Hepatocyte (in vitro differentiated cells): ENCODE results near the gene MEGF11. TPM values are rescaled to one million over a fixed set of nuclear protein-coding genes. Genes with fewer than 3 reads are reported as not detected.

Source experiments
- DNase-seq: peaks from one replicate; pipeline ENCODE4 v3.0.0-alpha.2; 2016; ENCODE audit warnings: low spot score
- H2AFZ ChIP-seq: fragments of 200-600 bp; sonication (generic); 2 replicates; pipeline ENCODE4 v1.6.0; 2016; ENCODE audit warnings: antibody characterized with exemption, mild to moderate bottlenecking
- H3K27ac ChIP-seq: fragments of 200-600 bp; sonication (generic); 2 replicates; pipeline ENCODE4 v1.5.1; 2016; ENCODE audit warnings: mild to moderate bottlenecking
- H3K27me3 ChIP-seq: fragments of 200-600 bp; sonication (generic); 2 replicates; pipeline ENCODE4 v1.6.1; 2016
- H3K36me3 ChIP-seq: fragments of 200-600 bp; sonication (generic); replicated peaks from 2 replicates; pipeline ENCODE4 v1.5.1; 2016; ENCODE audit warnings: low read depth; ENCODE audit not compliant: insufficient read depth
- H3K4me1 ChIP-seq: fragments of 200-600 bp; sonication (generic); 2 replicates; pipeline ENCODE4 v1.5.1; 2016; ENCODE audit warnings: mild to moderate bottlenecking, moderate library complexity; ENCODE audit not compliant: insufficient read depth
- H3K4me2 ChIP-seq: fragments of 200-600 bp; sonication (generic); 2 replicates; pipeline ENCODE4 v1.6.0; 2016
- H3K4me3 ChIP-seq: fragments of 200-600 bp; sonication (generic); 2 replicates; pipeline ENCODE4 v1.5.1; 2016; ENCODE audit warnings: mild to moderate bottlenecking
- H3K79me2 ChIP-seq: fragments of 200-600 bp; sonication (generic); 2 replicates; pipeline ENCODE4 v1.6.0; 2017; ENCODE audit warnings: mild to moderate bottlenecking
- H3K9me2 ChIP-seq: fragments of 200-600 bp; sonication (generic); replicated peaks from 2 replicates; pipeline ENCODE4 v1.6.0; 2017; ENCODE audit warnings: mild to moderate bottlenecking; ENCODE audit not compliant: insufficient read depth
- H3K9me3 ChIP-seq: fragments of 200-600 bp; sonication (generic); 2 replicates; pipeline ENCODE4 v1.5.1; 2016; ENCODE audit warnings: low read depth, mild to moderate bottlenecking
- H4K20me1 ChIP-seq: fragments of 200-600 bp; sonication (generic); 2 replicates; pipeline ENCODE4 v1.6.0; 2016; ENCODE audit warnings: mild to moderate bottlenecking; ENCODE audit not compliant: insufficient read depth, poor library complexity, severe bottlenecking
- CTCF ChIP-seq: fragments of 200-600 bp; sonication (generic); IDR thresholded peaks from 2 replicates; pipeline ENCODE4 v1.5.1; 2016; ENCODE audit warnings: antibody characterized with exemption, mild to moderate bottlenecking; ENCODE audit not compliant: poor library complexity
- EZH2 ChIP-seq: fragments of 200-600 bp; sonication (generic); IDR thresholded peaks from 2 replicates; pipeline ENCODE4 v1.6.1; 2016; ENCODE audit warnings: antibody characterized with exemption, mild to moderate bottlenecking, borderline replicate concordance
- EZH2phosphoT487 ChIP-seq: fragments of 200-600 bp; sonication (generic); IDR thresholded peaks from one replicate; pipeline ENCODE4 v1.6.1; 2018; ENCODE audit warnings: antibody characterized with exemption, mild to moderate bottlenecking, low read depth, moderate library complexity; ENCODE audit not compliant: unreplicated experiment, severe bottlenecking
- WGBS: methylation state at CpG from one replicate; pipeline ENCODE4 v1.1.6; 2016; ENCODE audit warnings: low lambda C conversion rate; ENCODE audit errors: missing lambda C conversion rate; 5-methylcytosine and 5-hydroxymethylcytosine counted together
- polyA plus RNA-seq: library from polyadenylated mRNA; unstranded; fragments of >200 nt; fragmentation: Nextera tagmentation; extraction: Ambion mirVana; gene quantifications from 2 replicates; pipeline ENCODE4 v1.2.1, GENCODE V29; 2016
- total RNA-seq: library from RNA; depleted of rRNA; stranded (reverse); fragments of >200 nt; gene quantifications from 2 replicates; pipeline ENCODE4 v1.2.3, GENCODE V29; 2014

Gene MEGF11
- total and polyA plus RNA-seq, 2 experiments from 2014 or later, result 0.07 to 0.25 TPM

DNA sequence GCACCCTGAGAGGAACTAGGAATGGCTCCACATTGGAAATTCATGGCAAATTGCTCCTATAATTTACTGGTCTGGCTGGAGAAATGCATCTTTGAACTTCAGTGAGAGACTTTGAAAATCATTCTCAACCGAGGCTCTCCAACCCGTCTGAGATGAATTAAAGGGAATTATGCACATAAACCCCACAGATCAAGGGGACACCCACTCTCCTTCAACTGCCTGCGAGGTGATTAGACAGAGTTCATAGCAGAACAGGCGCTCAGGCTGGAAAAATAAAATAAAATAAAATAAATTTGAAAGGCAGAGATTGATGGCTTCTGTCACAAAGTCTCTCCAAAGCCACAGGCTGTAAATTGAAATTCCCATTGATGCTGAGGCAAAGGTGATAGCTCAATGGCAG lies 37.7 kb downstream of the MEGF11 start:
- Histone ChIP-seq H4K20me1 (no peaks in the 10 kb centered on the region), H3K4me3 (no peak overlapping the region), H3K27ac (no peak overlapping the region), H3K9me3 (no peaks in the 10 kb centered on the region), H3K79me2 (no peaks in the 10 kb centered on the region), H2AFZ (no peak overlapping the region), H3K36me3 (no peaks in the 10 kb centered on the region), H3K4me2 (no peak overlapping the region), H3K9me2 (no peaks in the 10 kb centered on the region), H3K4me1 (no peaks in the 10 kb centered on the region), H3K27me3 (peaks cover 3% of the 10 kb centered on the region)
- TF ChIP-seq EZH2phosphoT487, result no peak
- TF ChIP-seq EZH2, result no peak
- no peak for TF ChIP-seq CTCF
- no peak for DNase-seq
- 90% methylated on average over 4 of the region's 4 CpGs for WGBS

DNA sequence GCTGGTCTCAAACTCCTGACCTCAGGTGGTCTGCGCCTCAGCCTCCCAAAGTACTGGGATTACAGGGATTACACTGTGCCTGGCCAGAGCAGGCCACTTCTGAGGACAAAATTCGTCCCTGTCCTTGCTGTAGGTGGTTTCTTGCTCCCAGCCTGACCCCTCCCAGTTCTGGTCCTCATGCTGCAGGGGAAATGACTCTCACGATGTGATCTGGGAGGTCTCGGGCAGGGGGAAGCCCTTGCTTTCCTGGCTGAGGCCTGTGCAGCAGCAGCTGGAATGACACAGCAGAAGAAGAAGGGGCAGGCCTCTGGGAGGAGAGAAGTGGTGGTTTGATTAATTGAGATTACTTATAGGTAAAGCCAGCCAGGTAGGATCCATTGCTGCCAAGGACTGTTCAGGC lies 39.3 kb downstream of the MEGF11 start:
- H3K9me3 ChIP-seq, result no peaks in the 10 kb centered on the region
- TF ChIP-seq EZH2phosphoT487 (no peak), EZH2 (no peak), CTCF (no peak)
- H3K79me2 ChIP-seq, result no peaks in the 10 kb centered on the region
- H3K27ac ChIP-seq, result no peak overlapping the region
- no peaks in the 10 kb centered on the region for H3K36me3 ChIP-seq
- 70% methylated on average over 4 of the region's 4 CpGs for WGBS
- no peak overlapping the region for H3K4me2 ChIP-seq
- H3K27me3 ChIP-seq, result peaks cover under 1% of the 10 kb centered on the region
- no peaks in the 10 kb centered on the region for H4K20me1 ChIP-seq
- no peaks in the 10 kb centered on the region for H3K9me2 ChIP-seq
- no peaks in the 10 kb centered on the region for H3K4me1 ChIP-seq
- no peak overlapping the region for H2AFZ ChIP-seq
- H3K4me3 ChIP-seq, result no peak overlapping the region
- no peak for DNase-seq

DNA sequence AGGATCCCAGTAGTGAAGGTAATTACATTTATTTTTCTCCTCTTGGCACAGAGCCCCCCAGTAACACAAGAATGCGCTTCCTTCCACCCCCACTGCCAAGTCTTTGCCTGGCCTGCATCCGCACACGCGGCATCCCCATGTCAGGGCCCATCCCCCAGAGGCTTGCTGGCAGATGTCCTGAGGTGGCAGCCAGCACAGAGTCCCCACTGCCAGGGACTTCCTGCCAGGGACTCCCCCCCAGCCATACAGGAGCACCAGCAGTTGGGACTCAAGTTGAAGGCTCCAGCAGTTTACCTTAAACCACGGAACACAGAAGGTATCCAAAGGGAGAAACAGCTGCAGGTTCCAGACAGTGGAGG lies 41.0 kb downstream of the MEGF11 start:
- no peak for DNase-seq
- no peaks in the 10 kb centered on the region for H4K20me1 ChIP-seq
- H3K4me1 ChIP-seq, result no peaks in the 10 kb centered on the region
- H3K4me2 ChIP-seq, result no peak overlapping the region
- no peaks in the 10 kb centered on the region for H3K36me3 ChIP-seq
- no peaks in the 10 kb centered on the region for H3K79me2 ChIP-seq
- H2AFZ ChIP-seq, result no peak overlapping the region
- H3K9me2 ChIP-seq, result no peaks in the 10 kb centered on the region
- 66% methylated on average over 5 of the region's 5 CpGs for WGBS
- no peak overlapping the region for H3K4me3 ChIP-seq
- TF ChIP-seq CTCF, result no peak
- no peak for TF ChIP-seq EZH2phosphoT487
- TF ChIP-seq EZH2, result no peak
- no peaks in the 10 kb centered on the region for H3K9me3 ChIP-seq
- H3K27me3 ChIP-seq, result no peaks in the 10 kb centered on the region
- H3K27ac ChIP-seq, result no peak overlapping the region
